Keratinocyte (primary cell): ENCODE results near the gene HYDIN. TPM values are rescaled to one million over a fixed set of nuclear protein-coding genes. Genes with fewer than 3 reads are reported as not detected.
A peak's percentile ranks its signal among the peaks of the same experiment; 100 is the strongest.

ENCODE experiments used
- DNase-seq: peaks from one replicate; pipeline ENCODE4 v3.0.0-alpha.2; 2011; ENCODE audit warnings: low read depth, missing footprints, low spot score
- FAIRE-seq: peaks from 2 replicates; lab custom pipeline; 2011; peaks lifted over from hg19 to GRCh38; lab: Jason Lieb, UNC
- H2AFZ ChIP-seq: 2 replicates; pipeline ENCODE4 v1.6.0; 2012; ENCODE audit warnings: low read length, control low read depth, inconsistent platforms; ENCODE audit not compliant: control insufficient read depth
- H3K27ac ChIP-seq: 2 replicates; pipeline ENCODE4 v1.5.1; 2011; ENCODE audit warnings: low read length; ENCODE audit not compliant: control insufficient read depth, insufficient read depth
- H3K27me3 ChIP-seq: 3 replicates; pipeline ENCODE4 v1.6.0; 2011; ENCODE audit warnings: low read length; ENCODE audit not compliant: control insufficient read depth, insufficient read depth; ENCODE audit errors: extremely low read depth
- H3K36me3 ChIP-seq, 2 experiments: 2 replicates in 1 of 2; 3 replicates in 1 of 2; pipeline ENCODE4 v1.5.1; 2011; ENCODE audit warnings: low read length in 2 of 2, mild to moderate bottlenecking in 1 of 2; ENCODE audit not compliant: control insufficient read depth in 2 of 2, insufficient read depth in 2 of 2; ENCODE audit errors: extremely low read depth in 1 of 2
- H3K4me1 ChIP-seq: 3 replicates; pipeline ENCODE4 v1.5.1; 2011; ENCODE audit warnings: low read length; ENCODE audit not compliant: control insufficient read depth, insufficient read depth; ENCODE audit errors: extremely low read depth
- H3K4me2 ChIP-seq: 3 replicates; pipeline ENCODE4 v1.6.0; 2011; ENCODE audit warnings: low read depth, low read length; ENCODE audit not compliant: control insufficient read depth, insufficient read depth; ENCODE audit errors: extremely low read depth
- H3K4me3 ChIP-seq, 3 experiments: fragments of 200-600 bp in 1 of 3; sonication (generic) in 1 of 3; 2 replicates in 2 of 3; 3 replicates in 1 of 3; pipeline ENCODE4 v1.5.1; 2011 to 2016; ENCODE audit warnings: low read length in 3 of 3, mild to moderate bottlenecking in 3 of 3, control low read depth in 2 of 3, inconsistent platforms in 1 of 3, low read depth in 1 of 3, mixed read lengths in 1 of 3, mixed run types in 1 of 3, moderate library complexity in 1 of 3; ENCODE audit not compliant: control insufficient read depth in 2 of 3, insufficient read depth in 2 of 3; ENCODE audit errors: extremely low read depth in 1 of 3
- H3K79me2 ChIP-seq: 2 replicates; pipeline ENCODE4 v1.6.0; 2012; ENCODE audit warnings: low read length; ENCODE audit not compliant: control insufficient read depth, insufficient read depth
- H3K9ac ChIP-seq: 3 replicates; pipeline ENCODE4 v1.6.0; 2011; ENCODE audit warnings: low read length; ENCODE audit not compliant: control insufficient read depth, insufficient read depth; ENCODE audit errors: extremely low read depth
- H3K9me1 ChIP-seq: 3 replicates; pipeline ENCODE4 v1.6.0; 2011; ENCODE audit warnings: low read length; ENCODE audit not compliant: control insufficient read depth, insufficient read depth; ENCODE audit errors: extremely low read depth
- H3K9me3 ChIP-seq: 2 replicates; pipeline ENCODE4 v1.5.1; 2012; ENCODE audit warnings: low read depth, low read length; ENCODE audit not compliant: control insufficient read depth
- H4K20me1 ChIP-seq: 3 replicates; pipeline ENCODE4 v1.6.0; 2011; ENCODE audit warnings: low read length; ENCODE audit not compliant: control insufficient read depth, insufficient read depth; ENCODE audit errors: extremely low read depth
- EZH2 ChIP-seq: IDR thresholded peaks from one replicate; pipeline ENCODE4 v1.6.1; 2012; ENCODE audit warnings: inconsistent platforms, mild to moderate bottlenecking, low read length, moderate library complexity
- dilution Hi-C: fragments of 300-500 bp; cut with MboI; formaldehyde crosslinking; loops from one replicate; pipeline ENCODE4 v1.7.0; 2020; ENCODE audit warnings: low sequenced_read_pairs; ENCODE audit not compliant: extremely low pct_ligation_motif_present
- polyA plus RNA-seq, 5 experiments: library from polyadenylated mRNA; depleted of rRNA in 3 of 5; stranded (reverse) in 3 of 5; stranded (forward) in 1 of 5; unstranded in 1 of 5; fragments of >200 nt; gene quantifications; 1 replicate in 1 of 5; 2 replicates in 3 of 5; 3 replicates in 1 of 5; pipeline versions ENCODE4 v1.2.1 to v1.2.3, GENCODE V29; 2011 to 2012; ENCODE audit warnings: missing spikeins in 2 of 5, low read depth in 1 of 5, low replicate concordance in 1 of 5
- TF ChIP-seq, protein P1 (sequence below), 3 experiments: IDR thresholded peaks in 1 of 3; conservative IDR thresholded peaks in 1 of 3; optimal IDR thresholded peaks in 1 of 3; 2 replicates in 2 of 3; 3 replicates in 1 of 3; pipeline versions ENCODE3 to v1.5.1; 2011; ENCODE audit warnings: low read length in 3 of 3, mild to moderate bottlenecking in 3 of 3, moderate library complexity in 2 of 3, control low read depth in 1 of 3, inconsistent platforms in 1 of 3; ENCODE audit not compliant: insufficient read depth in 2 of 3; ENCODE audit errors: extremely low read depth in 1 of 3

The HYDIN gene
- polyA plus RNA-seq, 1 donor (not counting 4 experiments of a cell fraction or from before 2014, with no cell fraction given): 0.49 TPM

DNA sequence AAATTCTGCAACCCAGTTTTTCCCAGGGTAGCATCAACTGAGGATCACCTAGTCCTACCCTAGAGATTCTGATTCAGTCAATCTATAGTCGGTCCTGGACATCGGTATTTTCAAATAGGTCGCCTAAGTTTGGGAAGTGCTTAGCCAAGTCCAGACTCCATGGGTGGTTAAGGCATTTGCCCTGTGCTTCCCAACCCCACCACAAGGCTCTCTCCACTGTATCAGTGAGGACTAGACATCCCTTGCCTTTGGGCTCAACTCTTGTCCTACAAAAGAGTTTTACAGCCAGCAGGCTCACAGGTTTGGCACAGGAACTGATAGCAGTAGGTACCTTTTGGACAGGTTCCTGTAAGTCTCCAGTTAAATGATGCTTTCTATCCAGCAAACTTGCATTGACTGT lies 13.8 kb downstream of the HYDIN start:
- no peak for TF ChIP-seq EZH2
- TF ChIP-seq, protein P1, sequence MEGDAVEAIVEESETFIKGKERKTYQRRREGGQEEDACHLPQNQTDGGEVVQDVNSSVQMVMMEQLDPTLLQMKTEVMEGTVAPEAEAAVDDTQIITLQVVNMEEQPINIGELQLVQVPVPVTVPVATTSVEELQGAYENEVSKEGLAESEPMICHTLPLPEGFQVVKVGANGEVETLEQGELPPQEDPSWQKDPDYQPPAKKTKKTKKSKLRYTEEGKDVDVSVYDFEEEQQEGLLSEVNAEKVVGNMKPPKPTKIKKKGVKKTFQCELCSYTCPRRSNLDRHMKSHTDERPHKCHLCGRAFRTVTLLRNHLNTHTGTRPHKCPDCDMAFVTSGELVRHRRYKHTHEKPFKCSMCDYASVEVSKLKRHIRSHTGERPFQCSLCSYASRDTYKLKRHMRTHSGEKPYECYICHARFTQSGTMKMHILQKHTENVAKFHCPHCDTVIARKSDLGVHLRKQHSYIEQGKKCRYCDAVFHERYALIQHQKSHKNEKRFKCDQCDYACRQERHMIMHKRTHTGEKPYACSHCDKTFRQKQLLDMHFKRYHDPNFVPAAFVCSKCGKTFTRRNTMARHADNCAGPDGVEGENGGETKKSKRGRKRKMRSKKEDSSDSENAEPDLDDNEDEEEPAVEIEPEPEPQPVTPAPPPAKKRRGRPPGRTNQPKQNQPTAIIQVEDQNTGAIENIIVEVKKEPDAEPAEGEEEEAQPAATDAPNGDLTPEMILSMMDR (optimal IDR thresholded peaks at IDR 0.05 in 1 of 3, IDR thresholded peaks at IDR 0.05 in 1 of 3, conservative IDR thresholded peaks at IDR 0.05 in 1 of 3; ENCODE audit: extremely low read depth in 1 of 3, insufficient read depth in 2 of 3, low read length in 3 of 3): no peak
- no peaks in the 10 kb centered on the region for H3K4me1 ChIP-seq
- H3K36me3 ChIP-seq: no peaks in the 10 kb centered on the region
- H4K20me1 ChIP-seq: no peaks in the 10 kb centered on the region
- FAIRE-seq (no peak), DNase-seq (no peak)
- H3K27ac ChIP-seq: no peak overlapping the region
- H3K79me2 ChIP-seq: no peaks in the 10 kb centered on the region
- H3K4me3 ChIP-seq: no peak overlapping the region
- no peaks in the 10 kb centered on the region for H3K9me1 ChIP-seq
- peaks cover 4% of the 10 kb centered on the region for H3K27me3 ChIP-seq
- H3K9me3 ChIP-seq: no peaks in the 10 kb centered on the region
- no peak overlapping the region for H3K4me2 ChIP-seq
- H2AFZ ChIP-seq: no peak overlapping the region
- H3K9ac ChIP-seq: no peak overlapping the region
- dilution Hi-C loops: no loop called here

DNA sequence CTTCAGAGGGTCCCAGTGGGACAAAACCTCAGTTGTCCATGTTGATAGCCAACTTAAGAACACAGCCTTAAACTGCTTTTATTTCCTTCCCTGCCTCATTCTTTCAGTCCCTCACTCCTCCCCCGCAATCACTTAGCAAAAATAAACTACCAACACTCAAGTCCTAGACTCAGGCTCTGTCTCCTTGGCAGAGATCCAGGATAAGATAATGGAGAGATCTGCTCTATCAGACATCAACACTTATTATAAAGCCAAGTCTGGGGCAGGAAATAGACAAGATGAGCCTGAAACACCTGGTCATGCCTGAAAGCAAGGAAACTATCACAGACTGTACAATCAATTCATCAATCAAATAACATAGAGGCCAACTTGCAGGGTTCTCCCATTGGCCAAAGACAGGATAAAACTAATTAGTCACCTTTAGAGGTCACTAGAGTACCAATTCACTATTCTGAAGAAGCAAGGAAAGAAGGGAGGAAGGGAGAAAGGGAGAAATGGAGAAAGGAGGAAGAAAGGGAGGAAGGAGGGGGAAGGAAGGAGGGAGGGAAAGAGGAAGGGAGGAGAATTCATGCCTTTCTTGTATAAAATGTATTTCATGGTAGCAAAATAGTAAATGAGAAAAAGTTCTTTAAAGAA lies 15.7 kb downstream of the HYDIN start:
- TF ChIP-seq, protein P1 (optimal IDR thresholded peaks at IDR 0.05 in 1 of 3, IDR thresholded peaks at IDR 0.05 in 1 of 3, conservative IDR thresholded peaks at IDR 0.05 in 1 of 3; ENCODE audit: extremely low read depth in 1 of 3, insufficient read depth in 2 of 3, low read length in 3 of 3): peak in 1 of 3 experiments; percentile 11
- TF ChIP-seq EZH2: no peak
- no peak overlapping the region for H2AFZ ChIP-seq
- H3K4me1 ChIP-seq: no peaks in the 10 kb centered on the region
- DNase-seq: no peak
- no peak overlapping the region for H3K4me2 ChIP-seq
- H3K9me3 ChIP-seq: no peaks in the 10 kb centered on the region
- no peaks in the 10 kb centered on the region for H4K20me1 ChIP-seq
- no peak for FAIRE-seq
- dilution Hi-C loops: no loop called here
- no peak overlapping the region for H3K9ac ChIP-seq
- no peaks in the 10 kb centered on the region for H3K9me1 ChIP-seq
- H3K4me3 ChIP-seq: no peak overlapping the region
- peaks cover 4% of the 10 kb centered on the region for H3K27me3 ChIP-seq
- no peaks in the 10 kb centered on the region for H3K79me2 ChIP-seq
- H3K27ac ChIP-seq: no peak overlapping the region
- no peaks in the 10 kb centered on the region for H3K36me3 ChIP-seq
